SHP77 treated with DMSO at 0.1 percent for 48 hours (cell line): Measurements from ENCODE around the gene CEMIP.

ENCODE experiments used
- DNase-seq: peaks from one replicate; lab custom pipeline; 2025; lab: John Stamatoyannopoulos, UW

Gene CEMIP

GRCh38 chr15:80822676-80823075 lies 43.5 kb downstream of the CEMIP start:
- DNase-seq, result no peak

- no peak for DNase-seq
These were observed 44.0 kb downstream of the CEMIP start for GRCh38 chr15:80823120-80823519.

- peak; percentile 13 for DNase-seq
These were observed 44.8 kb downstream of the CEMIP start for GRCh38 chr15:80823995-80824394.

GRCh38 chr15:80825361-80826030 lies 46.3 kb downstream of the CEMIP start:
- DNase-seq, result no peak

DNA sequence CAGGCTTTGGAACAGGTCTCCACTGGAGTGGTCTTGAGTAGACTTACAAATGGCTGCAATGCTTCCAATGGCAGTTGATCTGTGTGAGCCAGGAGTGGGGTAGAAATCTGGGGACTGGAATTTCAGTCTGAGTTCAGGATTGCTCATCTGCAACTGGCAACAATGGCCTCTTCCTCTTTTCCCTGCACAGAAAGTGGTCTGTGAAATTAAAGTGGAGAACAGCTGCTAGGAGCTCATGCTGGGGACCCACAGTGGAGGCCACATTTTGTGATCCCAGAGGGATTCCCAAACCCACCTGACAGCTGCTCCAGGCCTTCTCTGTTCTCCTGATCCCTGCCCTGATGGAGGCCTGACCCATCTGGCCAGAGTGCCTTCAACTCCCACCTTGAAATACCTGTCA lies 49.6 kb downstream of the CEMIP start:
- no peak for DNase-seq

- no peak for DNase-seq
These were observed 51.5 kb downstream of the CEMIP start for GRCh38 chr15:80830677-80831076.

DNA sequence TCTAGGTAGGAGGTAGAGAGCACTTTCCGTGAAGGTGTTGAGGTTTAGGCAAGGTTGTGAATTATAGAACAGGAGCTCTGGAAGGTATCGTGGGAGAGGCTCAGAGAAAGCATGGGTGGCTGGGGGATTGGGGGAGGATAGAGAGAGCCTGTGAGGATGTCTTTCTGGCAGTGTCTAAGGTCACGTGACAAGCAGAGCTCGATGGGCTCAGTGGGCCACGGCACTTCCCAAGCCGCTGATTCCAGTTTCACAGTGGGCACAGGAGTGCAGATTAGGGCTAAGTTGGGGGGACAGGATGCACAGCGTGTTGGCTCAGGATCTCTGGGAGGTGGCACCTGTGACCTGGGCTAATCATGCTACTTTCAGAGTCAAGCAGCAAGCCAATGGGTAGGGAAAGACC lies 52.0 kb downstream of the CEMIP start:
- DNase-seq, result no peak

DNA sequence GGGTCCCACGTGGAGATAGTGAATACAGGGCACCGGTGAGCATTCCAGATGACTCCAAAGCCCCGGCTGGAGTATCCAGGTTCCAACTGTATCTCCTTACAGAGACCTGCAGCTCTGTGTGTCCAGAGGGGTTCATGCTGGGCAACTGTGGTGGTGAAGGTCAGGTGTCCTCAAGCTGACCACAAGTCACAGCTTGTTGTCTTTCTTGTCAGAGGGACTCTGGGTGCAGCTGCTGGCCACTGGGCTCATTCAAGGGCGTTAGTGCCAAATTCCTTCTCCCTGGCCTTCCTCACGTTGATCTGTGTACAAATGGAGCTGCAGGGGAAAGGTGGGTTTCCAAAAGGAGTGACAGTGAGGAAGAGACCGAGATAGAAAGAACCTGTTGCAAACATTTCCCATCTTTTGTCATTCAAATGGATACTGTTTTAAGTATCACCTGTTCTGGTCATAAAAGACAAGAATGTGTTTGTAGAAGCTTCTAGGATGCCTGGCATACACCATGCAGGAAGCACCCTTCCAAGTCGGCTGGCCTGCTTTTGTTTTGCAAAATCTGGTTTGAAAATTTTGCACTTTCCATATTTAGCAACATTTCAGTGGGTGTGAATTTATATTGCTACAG lies 52.5 kb downstream of the CEMIP start:
- DNase-seq, result no peak

GRCh38 chr15:80832686-80833085 lies 53.5 kb downstream of the CEMIP start:
- no peak for DNase-seq

DNA sequence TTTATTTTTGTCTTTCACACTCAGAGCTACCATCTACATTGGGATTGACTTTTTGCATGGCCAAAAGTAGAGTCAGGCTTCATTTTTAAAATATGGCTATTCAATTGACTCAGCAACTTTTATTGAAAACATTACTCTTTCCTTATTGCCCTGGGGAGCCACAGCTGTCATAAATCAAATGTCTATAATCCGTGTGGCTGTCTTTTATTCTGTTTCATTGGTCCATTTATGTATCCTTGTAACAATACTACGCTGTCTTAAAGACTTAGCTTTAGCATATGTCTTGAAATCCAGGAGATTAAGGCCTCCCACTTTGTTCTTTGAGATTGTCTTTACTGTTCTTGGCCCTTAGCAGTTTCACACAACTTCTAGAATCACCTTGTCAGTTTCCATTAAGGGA lies 55.2 kb downstream of the CEMIP start:
- no peak for DNase-seq

- no peak for DNase-seq
These were observed 55.7 kb downstream of the CEMIP start for GRCh38 chr15:80834906-80835305.

DNA sequence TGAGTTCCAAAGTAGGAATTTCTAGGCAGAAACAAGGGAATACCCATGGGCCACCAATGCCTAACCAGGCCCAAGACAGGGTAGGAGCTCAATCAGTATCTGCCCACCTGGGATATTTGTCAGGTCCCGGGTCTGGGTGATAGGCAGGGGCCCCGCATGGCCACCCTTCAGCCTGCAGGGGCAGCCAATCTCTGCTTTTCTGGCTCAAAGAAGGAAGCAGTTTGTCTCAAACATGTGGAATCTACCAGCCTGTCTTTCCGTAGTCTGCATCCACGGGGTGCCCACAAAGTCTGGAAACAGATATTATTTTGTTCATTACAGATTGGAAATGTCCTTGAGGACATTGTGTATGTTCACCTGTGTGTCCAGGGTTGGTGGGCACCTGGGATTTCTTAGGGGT lies 56.2 kb downstream of the CEMIP start:
- no peak for DNase-seq

DNA sequence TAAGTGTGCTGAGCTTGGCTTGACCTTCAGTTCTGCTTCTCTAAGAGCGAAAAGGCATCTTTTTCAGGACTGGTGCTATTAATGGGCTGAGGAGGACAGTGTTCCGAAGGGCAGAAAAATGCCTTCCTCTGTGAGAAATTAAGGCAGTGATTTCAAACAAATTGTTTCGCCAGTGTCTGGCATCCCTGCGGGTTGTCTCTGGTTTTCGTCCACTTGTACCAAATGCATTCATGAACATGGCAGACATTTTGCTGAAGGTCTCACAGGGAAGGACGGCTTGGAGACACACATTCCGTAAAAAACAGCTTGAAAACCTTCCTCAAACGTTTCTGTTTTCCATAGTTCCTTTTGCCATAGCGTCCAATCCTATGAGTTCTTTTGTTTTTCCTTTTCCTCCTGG lies 57.1 kb downstream of the CEMIP start:
- DNase-seq, result no peak

DNA sequence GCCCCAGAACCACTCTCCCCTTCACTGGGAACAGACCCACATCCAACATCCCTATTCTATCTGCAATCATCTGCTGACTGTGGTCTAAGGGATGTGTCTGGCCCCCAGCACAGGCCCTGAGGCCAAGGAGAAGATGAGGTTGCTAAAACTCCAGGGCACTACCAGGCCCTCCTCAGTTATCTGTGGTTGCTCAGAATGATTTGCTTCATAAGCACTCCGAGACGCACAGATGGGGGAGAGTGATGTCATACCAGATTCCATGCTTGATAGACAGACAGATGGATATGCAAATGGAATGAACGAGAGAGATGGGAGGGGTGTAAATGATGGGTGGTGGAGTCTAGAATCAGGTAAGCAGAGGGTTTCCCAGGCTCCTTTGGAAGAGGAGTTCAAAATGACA lies 57.8 kb downstream of the CEMIP start:
- DNase-seq, result no peak

- no peak for DNase-seq
These were observed 58.8 kb downstream of the CEMIP start for GRCh38 chr15:80838012-80838411.

GRCh38 chr15:80838666-80839065 lies 59.5 kb downstream of the CEMIP start:
- no peak for DNase-seq

DNA sequence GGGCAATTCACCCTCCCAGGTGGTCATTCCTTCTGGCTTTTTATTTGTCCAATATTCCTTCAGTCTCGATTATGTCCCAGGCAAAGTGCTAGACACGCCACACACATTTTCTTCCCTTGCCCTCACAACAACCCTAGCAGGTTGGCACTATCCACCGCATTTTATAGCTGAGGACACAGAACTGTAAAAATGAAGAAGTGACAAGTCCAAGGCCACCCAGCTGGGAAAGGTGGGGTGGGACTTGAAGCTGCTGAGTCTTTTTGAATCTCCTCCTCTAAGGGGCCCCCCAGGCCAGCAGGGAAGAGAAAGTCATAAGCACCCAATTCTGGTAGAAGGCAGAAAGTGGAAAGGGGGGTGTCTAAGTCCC lies 60.6 kb downstream of the CEMIP start:
- DNase-seq, result no peak

GRCh38 chr15:80840182-80841130 lies 61.3 kb downstream of the CEMIP start:
- DNase-seq, result no peak

DNA sequence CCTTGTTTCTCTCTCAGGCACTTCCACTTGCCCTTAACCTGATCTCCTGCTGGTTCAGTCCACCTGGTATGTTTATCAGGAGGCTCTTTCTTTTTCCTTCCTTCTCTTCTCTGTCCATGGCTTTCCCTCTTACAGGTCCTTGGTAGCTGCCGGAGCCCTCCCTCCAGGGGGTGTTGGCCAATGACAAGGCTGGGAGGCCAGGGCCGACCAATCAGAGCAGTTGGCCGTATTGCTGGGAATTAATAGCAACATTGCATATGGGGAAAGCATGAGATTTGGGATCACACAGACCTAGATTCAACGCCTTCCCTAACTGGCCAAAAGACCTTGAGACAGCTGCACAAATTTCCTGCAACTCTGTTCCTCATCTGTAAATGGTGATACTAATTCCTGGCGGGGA lies 62.4 kb downstream of the CEMIP start:
- DNase-seq, result no peak

DNA sequence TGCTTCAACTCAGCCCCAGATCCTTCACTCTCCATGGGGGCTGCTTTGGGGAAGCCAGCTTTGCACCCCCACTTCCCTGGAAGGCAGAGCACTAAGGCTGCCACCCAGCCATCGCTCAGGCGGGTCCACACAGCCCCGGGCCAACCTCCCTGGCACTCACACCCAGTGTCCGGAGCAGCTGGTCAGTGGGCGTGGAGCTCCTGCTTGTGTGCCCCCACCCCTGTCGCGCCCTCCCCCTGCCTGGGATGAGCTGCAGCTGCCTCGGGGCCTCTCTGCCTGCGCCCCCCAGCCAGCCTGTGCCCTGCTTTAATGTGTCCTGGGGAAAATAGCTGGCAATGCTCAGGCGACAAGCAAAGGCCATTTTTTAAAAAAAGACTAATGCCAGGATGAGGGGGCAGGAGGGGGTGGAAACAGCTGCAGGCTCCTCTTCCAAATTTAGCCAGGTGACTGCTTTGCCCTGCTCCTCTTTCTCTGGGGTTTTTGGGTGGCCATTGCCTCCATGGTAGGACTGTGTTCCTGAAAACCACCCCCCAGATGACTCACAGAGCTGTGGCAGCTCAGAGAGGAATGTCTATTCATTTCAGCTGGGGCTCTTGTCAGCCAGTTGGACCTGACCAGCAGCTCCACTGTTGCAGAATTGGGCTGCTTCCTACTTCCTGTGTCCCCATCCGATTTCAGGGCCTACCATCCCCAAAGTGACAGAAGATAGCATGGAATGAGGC lies 65.0 kb downstream of the CEMIP start:
- DNase-seq, result no peak

- no peak for DNase-seq
These were observed 67.1 kb downstream of the CEMIP start for GRCh38 chr15:80846031-80846815.

GRCh38 chr15:80849308-80849707 lies 70.1 kb downstream of the CEMIP start:
- DNase-seq, result no peak
